ENCODE data around the gene FAM43B.

FAM43B gene

GRCh38 chr1:20603504-20604464 lies 51.4 kb downstream of the FAM43B start:
- TF ChIP-seq POU2F2 (IDR thresholded peaks at IDR 0.05; ENCODE audit: low read depth, low read length) (no peak), POLR2A (IDR thresholded peaks at IDR 0.05; ENCODE audit: low read depth, low read length) (no peak), SPI1 (IDR thresholded peaks at IDR 0.05; ENCODE audit: low read depth, low read length) (no peak), POLR2AphosphoS5 (IDR thresholded peaks at IDR 0.05; ENCODE audit: low read depth, low read length) (no peak), PAX5 (IDR thresholded peaks at IDR 0.05; ENCODE audit: insufficient read depth, low read length, severe bottlenecking) (no peak), TAF1 (IDR thresholded peaks at IDR 0.05; ENCODE audit: low read depth, low read length) (no peak)
- no peak for DNase-seq (ENCODE audit: insufficient read length, low spot score)
- no peak for FAIRE-seq
